Esophagus squamous epithelium (tissue), 5 donors: ENCODE measurements around the gene TEX101. TPM values are rescaled to one million over a fixed set of nuclear protein-coding genes. Genes with fewer than 3 reads are reported as not detected.

Experiments used
- DNase-seq: peaks from one replicate; lab custom pipeline; 2025; lab: John Stamatoyannopoulos, UW
- H3K27ac ChIP-seq, 4 donors: fragments of 200-600 bp; sonication (generic); one replicate each; pipeline ENCODE4 v1.5.1; 2016 to 2019; ENCODE audit warnings: mild to moderate bottlenecking in 1 of 4
- H3K27me3 ChIP-seq, 4 donors: fragments of 200-600 bp; sonication (generic); 1 replicate in 3 of 4; 2 replicates in 1 of 4; pipeline versions ENCODE4 v1.5.1 to v1.6.0; 2017 to 2021; ENCODE audit warnings: antibody characterized with exemption in 1 of 4
- H3K36me3 ChIP-seq, 3 donors: fragments of 200-600 bp; sonication (generic); one replicate each; pipeline ENCODE4 v1.5.1; 2016 to 2019
- H3K4me1 ChIP-seq, 3 donors: fragments of 200-600 bp; sonication (generic); one replicate each; pipeline ENCODE4 v1.5.1; 2017 to 2019
- H3K4me3 ChIP-seq, 4 donors: fragments of 200-600 bp; sonication (generic); 1 replicate in 3 of 4; 2 replicates in 1 of 4; pipeline ENCODE4 v1.5.1; 2016 to 2019; ENCODE audit warnings: mild to moderate bottlenecking in 2 of 4, moderate library complexity in 1 of 4
- H3K9me3 ChIP-seq, 3 donors: fragments of 200-600 bp; sonication (generic); one replicate each; pipeline ENCODE4 v1.5.1; 2016 to 2019
- POLR2A ChIP-seq, 4 donors: fragments of 450-650 bp; IDR thresholded peaks; one replicate each; pipeline ENCODE4 v1.6.1; 2017; ENCODE audit warnings: antibody characterized with exemption in 4 of 4, mild to moderate bottlenecking in 4 of 4, moderate library complexity in 3 of 4
- WGBS, 2 donors: methylation state at CpG; one replicate each; pipeline ENCODE4 v1.1.5; 2018; 5-methylcytosine and 5-hydroxymethylcytosine counted together
- intact Hi-C: fragments of 100-400 bp; cut with DNase I; formaldehyde crosslinking; loops from one replicate; pipeline ENCODE4 v1.15.0; 2022
- total RNA-seq, 4 donors: library from RNA; depleted of rRNA; stranded (reverse); fragments of >200 nt; gene quantifications; one replicate each; pipeline ENCODE4 v1.1.0, GENCODE V29; 2016
- TF ChIP-seq, protein P1 (sequence below), 6 experiments: fragments of 450-650 bp in 4 of 6; fragments of 200-600 bp in 2 of 6; sonication (generic) in 2 of 6; IDR thresholded peaks; one replicate each; pipeline ENCODE4 v1.5.1; 2016 to 2019; ENCODE audit warnings: antibody characterized with exemption in 6 of 6, mild to moderate bottlenecking in 4 of 6, moderate library complexity in 4 of 6
- donor health status: DM: yes; HTN: yes; CAD: no.

The TEX101 gene
- total RNA-seq, 4 donors from 2014 or later = 0.53 to 3.4 TPM; not detected in 2

DNA sequence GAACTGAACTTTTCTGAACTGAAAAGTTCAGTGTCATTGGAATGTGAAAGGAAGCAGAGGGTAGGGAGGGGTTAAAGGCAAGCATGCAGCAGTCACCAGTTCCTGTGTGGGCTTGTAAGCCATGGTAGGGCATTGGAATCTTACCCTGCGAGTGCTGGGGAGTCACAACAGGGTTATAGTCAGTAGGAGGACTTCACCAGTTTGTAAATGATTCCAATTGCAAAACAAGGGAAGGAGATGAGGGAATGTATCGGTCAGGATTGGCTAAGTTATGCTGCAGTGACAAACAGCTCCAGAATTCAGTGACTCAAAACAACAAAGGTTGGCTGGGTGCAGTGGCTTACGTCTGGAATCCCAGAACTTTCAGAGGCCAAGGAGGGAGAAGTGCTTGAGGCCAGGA, 37.9 kb downstream of the TEX101 start:
- H3K27me3 ChIP-seq = no peaks in the 10 kb centered on the region
- WGBS, 2 donors = 23 to 53% methylated on average over 3 of the region's 3 CpGs
- no peaks in the 10 kb centered on the region for H3K9me3 ChIP-seq
- peak overlapping the region in 2 of 4 donors; percentile 19 to 50 for H3K27ac ChIP-seq
- no peak for DNase-seq
- intact Hi-C loops = no loop called here
- no peak for TF ChIP-seq POLR2A (IDR thresholded peaks at IDR 0.05)
- TF ChIP-seq, protein P1, sequence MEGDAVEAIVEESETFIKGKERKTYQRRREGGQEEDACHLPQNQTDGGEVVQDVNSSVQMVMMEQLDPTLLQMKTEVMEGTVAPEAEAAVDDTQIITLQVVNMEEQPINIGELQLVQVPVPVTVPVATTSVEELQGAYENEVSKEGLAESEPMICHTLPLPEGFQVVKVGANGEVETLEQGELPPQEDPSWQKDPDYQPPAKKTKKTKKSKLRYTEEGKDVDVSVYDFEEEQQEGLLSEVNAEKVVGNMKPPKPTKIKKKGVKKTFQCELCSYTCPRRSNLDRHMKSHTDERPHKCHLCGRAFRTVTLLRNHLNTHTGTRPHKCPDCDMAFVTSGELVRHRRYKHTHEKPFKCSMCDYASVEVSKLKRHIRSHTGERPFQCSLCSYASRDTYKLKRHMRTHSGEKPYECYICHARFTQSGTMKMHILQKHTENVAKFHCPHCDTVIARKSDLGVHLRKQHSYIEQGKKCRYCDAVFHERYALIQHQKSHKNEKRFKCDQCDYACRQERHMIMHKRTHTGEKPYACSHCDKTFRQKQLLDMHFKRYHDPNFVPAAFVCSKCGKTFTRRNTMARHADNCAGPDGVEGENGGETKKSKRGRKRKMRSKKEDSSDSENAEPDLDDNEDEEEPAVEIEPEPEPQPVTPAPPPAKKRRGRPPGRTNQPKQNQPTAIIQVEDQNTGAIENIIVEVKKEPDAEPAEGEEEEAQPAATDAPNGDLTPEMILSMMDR (IDR thresholded peaks at IDR 0.05) = no peak
- no peaks in the 10 kb centered on the region for H3K36me3 ChIP-seq
- no peak overlapping the region for H3K4me3 ChIP-seq
- H3K4me1 ChIP-seq = peaks cover 11 to 59% (median 15%) of the 10 kb centered on the region in 3 donors

DNA sequence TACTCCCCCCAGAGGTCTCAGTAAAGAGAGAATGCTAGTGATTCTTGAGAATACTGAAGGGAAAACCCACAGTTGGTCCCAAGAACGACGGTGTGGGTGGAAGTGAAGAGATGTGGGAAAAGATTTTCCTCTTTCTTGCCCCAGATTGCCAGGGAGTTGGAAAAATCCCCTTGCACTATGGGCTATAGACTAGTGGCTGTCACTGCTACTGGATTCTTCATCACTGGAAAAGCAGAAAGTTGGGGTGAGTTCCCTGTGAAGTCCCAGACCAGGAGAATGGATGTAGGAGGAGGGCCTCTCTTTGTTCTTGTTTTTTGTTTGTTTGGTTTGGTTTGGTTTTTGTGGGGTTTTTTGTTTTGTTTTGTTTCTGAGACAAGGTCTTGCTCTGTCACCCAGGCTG, 39.3 kb downstream of the TEX101 start:
- WGBS, 2 donors = 42 to 47% methylated on average over 2 of the region's 2 CpGs
- no peak for DNase-seq
- intact Hi-C loops = no loop called here
- H3K27ac ChIP-seq = peak overlapping the region in 1 of 4 donors; percentile 87
- H3K36me3 ChIP-seq = no peaks in the 10 kb centered on the region
- no peak overlapping the region for H3K4me3 ChIP-seq
- H3K4me1 ChIP-seq = peaks cover 11 to 68% (median 15%) of the 10 kb centered on the region in 3 donors
- H3K27me3 ChIP-seq = no peaks in the 10 kb centered on the region
- TF ChIP-seq, protein P1 (IDR thresholded peaks at IDR 0.05) = no peak
- TF ChIP-seq POLR2A (IDR thresholded peaks at IDR 0.05) = no peak
- H3K9me3 ChIP-seq = no peaks in the 10 kb centered on the region

DNA sequence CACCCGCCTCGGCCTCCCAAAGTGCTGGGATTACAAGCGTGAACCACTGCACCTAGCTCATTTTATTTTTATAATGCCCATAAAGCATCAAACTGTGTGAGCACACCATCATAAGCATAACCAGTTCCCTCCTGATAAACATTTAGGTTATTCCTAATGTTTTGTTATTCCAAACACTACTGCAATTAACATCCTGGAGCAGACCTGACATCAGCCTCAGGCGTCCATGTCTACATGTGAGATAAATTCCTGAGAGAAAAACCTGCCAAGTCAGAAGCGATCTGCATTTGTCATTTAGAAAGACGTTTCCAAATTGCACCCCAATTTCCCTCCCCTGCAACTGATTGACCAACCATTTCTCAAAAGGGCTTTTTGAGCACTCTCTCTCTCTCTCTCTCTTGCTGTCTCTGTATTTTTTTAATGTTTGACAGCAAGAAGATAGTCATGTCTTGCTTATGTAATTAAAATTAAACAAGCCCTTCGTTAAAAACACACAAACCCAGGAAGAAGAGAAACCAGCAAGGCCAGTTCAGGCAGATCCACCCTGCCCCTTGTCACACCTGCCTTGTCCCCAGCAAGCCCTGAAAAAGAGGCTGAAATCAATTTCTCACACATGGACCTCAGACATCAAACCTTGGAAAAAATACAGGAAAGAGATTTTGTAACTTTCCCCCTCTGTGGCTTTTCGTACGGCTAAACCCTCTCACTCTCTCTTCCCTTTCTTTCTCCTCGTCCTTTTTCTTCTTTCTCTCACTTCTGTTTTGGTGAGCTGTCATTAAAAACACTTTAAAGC, 40.8 kb downstream of the TEX101 start:
- Histone ChIP-seq H3K36me3 (peaks cover 0 to 3% (median 0%) of the 10 kb centered on the region in 3 donors), H3K4me1 (peaks cover 11 to 64% (median 15%) of the 10 kb centered on the region in 3 donors), H3K4me3 (peak overlapping the region in 1 of 4 donors; percentile 3), H3K9me3 (no peaks in the 10 kb centered on the region), H3K27ac (peak overlapping the region; percentile 67 to 87 (median 76)), H3K27me3 (no peaks in the 10 kb centered on the region)
- intact Hi-C loops = no loop called here
- 22 to 37% methylated on average over 10 of the region's 10 CpGs for WGBS, 2 donors
- no peak for TF ChIP-seq POLR2A (IDR thresholded peaks at IDR 0.05)
- TF ChIP-seq, protein P1 (IDR thresholded peaks at IDR 0.05) = no peak
- no peak for DNase-seq

DNA sequence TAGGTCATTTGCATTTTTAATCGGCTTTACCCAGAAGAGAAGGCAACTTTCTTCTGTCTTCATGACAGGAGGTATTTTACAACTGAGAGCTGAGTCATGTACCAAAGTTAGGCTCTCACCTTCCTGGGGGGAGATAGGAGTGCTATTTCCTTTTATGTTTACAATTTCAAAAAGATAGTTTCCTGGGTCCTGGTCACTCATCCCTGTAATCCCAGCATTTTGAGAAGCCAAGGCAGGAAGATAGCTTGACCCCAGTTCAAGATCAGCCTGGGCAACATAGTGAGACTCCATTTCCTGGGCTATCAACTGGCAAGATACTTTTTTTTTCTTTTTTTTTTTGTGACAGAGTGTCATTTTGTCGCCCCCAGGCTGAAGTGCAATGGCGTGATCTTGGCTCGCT, 43.1 kb downstream of the TEX101 start:
- WGBS, 2 donors = 48 to 75% methylated on average over 4 of the region's 4 CpGs
- peaks cover 12 to 58% (median 15%) of the 10 kb centered on the region in 3 donors for H3K4me1 ChIP-seq
- no peaks in the 10 kb centered on the region for H3K9me3 ChIP-seq
- no peak for TF ChIP-seq POLR2A (IDR thresholded peaks at IDR 0.05)
- TF ChIP-seq, protein P1 (IDR thresholded peaks at IDR 0.05) = no peak
- H3K4me3 ChIP-seq = no peak overlapping the region
- H3K36me3 ChIP-seq = peaks cover 0 to 26% (median 5%) of the 10 kb centered on the region in 3 donors
- H3K27me3 ChIP-seq = no peaks in the 10 kb centered on the region
- intact Hi-C loops = no loop called here
- peak overlapping the region in 3 of 4 donors; percentile 57 to 87 (median 68) for H3K27ac ChIP-seq
- DNase-seq = no peak

DNA sequence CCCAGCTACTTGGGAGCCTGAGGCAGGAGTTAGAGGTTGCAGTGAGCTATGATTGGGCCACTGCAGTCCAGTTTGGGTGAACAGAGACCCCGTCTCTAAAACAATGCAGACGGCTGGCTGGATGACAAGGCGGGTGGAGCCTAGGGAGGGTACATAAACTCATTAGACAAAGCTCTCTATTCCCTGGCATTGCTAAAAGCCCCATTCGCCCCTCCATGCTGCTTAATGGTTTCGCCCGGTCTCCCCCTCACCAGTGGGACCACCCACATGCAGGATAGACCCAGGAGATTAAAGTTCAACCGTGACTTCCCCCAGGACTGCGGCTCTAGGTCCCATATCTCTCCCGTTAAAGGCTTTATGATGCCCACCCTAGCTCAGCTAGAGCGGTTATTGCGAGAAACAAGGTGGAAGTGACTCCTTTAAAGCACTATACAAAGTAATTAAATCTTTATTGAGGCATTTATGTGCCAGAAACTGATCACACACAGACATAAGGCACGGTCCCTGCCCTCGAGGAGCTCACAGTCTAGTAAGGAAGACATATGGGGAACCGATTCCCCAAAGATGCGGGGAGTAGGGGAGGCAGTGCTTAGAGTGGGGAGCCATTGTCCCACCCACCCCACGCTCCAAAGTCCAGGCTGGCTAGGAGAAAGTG, 45.8 kb downstream of the TEX101 start:
- no peak for TF ChIP-seq POLR2A (IDR thresholded peaks at IDR 0.05)
- TF ChIP-seq, protein P1 (IDR thresholded peaks at IDR 0.05) = no peak
- peaks cover 0 to 27% (median 5%) of the 10 kb centered on the region in 3 donors for H3K36me3 ChIP-seq
- intact Hi-C loops = no loop called here
- peaks cover 14 to 61% (median 14%) of the 10 kb centered on the region in 3 donors for H3K4me1 ChIP-seq
- no peaks in the 10 kb centered on the region for H3K27me3 ChIP-seq
- DNase-seq = no peak
- WGBS, 2 donors = 83 to 87% methylated on average over 9 to 13 of the region's 16 CpGs
- no peaks in the 10 kb centered on the region for H3K9me3 ChIP-seq
- H3K4me3 ChIP-seq = no peak overlapping the region
- peak overlapping the region in 1 of 4 donors; percentile 90 for H3K27ac ChIP-seq
